Central memory CD8-positive, alpha-beta T cell (primary cell): ENCODE measurements around the gene USH2A.

Experiments used
- ATAC-seq: fragments of 150-1000 bp; cut with Tn5 transposase; replicated peaks from 2 replicates; pipeline ENCODE4 v1.10.0; 2022; ENCODE audit warnings: mild to moderate bottlenecking, moderate FRiP score, moderate number of reproducible peaks; ENCODE audit not compliant: poor library complexity, severe bottlenecking; ENCODE audit errors: extremely low read depth
- DNase-seq, 2 donors: peaks; one replicate each; pipeline ENCODE4 v3.0.0; 2021; ENCODE audit warnings: low spot score in 2 of 2
- H3K27ac Mint-ChIP-seq: one replicate; pipeline ENCODE4 v1.8.0; 2022; ENCODE audit warnings: low read depth, mild to moderate bottlenecking, moderate library complexity, mixed read lengths
- H3K27me3 Mint-ChIP-seq: one replicate; pipeline ENCODE4 v1.8.0; 2022; ENCODE audit warnings: mixed read lengths
- H3K36me3 Mint-ChIP-seq: one replicate; pipeline ENCODE4 v1.8.0; 2022; ENCODE audit warnings: mild to moderate bottlenecking, moderate library complexity, mixed read lengths; ENCODE audit not compliant: insufficient read depth
- H3K4me1 Mint-ChIP-seq: one replicate; pipeline ENCODE4 v1.8.0; 2022; ENCODE audit warnings: mixed read lengths
- H3K4me3 Mint-ChIP-seq: one replicate; pipeline ENCODE4 v1.8.0; 2022; ENCODE audit warnings: mild to moderate bottlenecking, moderate library complexity, mixed read lengths
- H3K9me3 Mint-ChIP-seq: one replicate; pipeline ENCODE4 v1.8.0; 2022; ENCODE audit warnings: mixed read lengths

USH2A gene

GRCh38 chr1:215600258-215600792 lies 822.9 kb downstream of the USH2A start:
- Mint-ChIP-seq H3K4me1 (no peaks in the 10 kb centered on the region), H3K27me3 (no peaks in the 10 kb centered on the region), H3K9me3 (peaks cover 7% of the 10 kb centered on the region), H3K27ac (no peak overlapping the region), H3K36me3 (no peaks in the 10 kb centered on the region), H3K4me3 (no peak overlapping the region)
- DNase-seq: no peak
- no peak for ATAC-seq

- DNase-seq (no peak), ATAC-seq (no peak)
- no peaks in the 10 kb centered on the region for H3K27me3 Mint-ChIP-seq
- no peaks in the 10 kb centered on the region for H3K4me1 Mint-ChIP-seq
- H3K36me3 Mint-ChIP-seq: no peaks in the 10 kb centered on the region
- no peak overlapping the region for H3K27ac Mint-ChIP-seq
- no peak overlapping the region for H3K4me3 Mint-ChIP-seq
- peaks cover 7% of the 10 kb centered on the region for H3K9me3 Mint-ChIP-seq
These were observed 823.7 kb downstream of the USH2A start for GRCh38 chr1:215599418-215600074.

GRCh38 chr1:215597961-215598360 lies 825.3 kb downstream of the USH2A start:
- ATAC-seq: no peak
- Mint-ChIP-seq H3K27ac (no peak overlapping the region), H3K36me3 (no peaks in the 10 kb centered on the region), H3K27me3 (no peaks in the 10 kb centered on the region), H3K4me1 (no peaks in the 10 kb centered on the region), H3K9me3 (peaks cover 7% of the 10 kb centered on the region), H3K4me3 (no peak overlapping the region)
- no peak for DNase-seq

GRCh38 chr1:215595231-215595630 lies 828.0 kb downstream of the USH2A start:
- H3K27ac Mint-ChIP-seq: no peak overlapping the region
- no peaks in the 10 kb centered on the region for H3K27me3 Mint-ChIP-seq
- H3K4me3 Mint-ChIP-seq: no peak overlapping the region
- ATAC-seq (no peak), DNase-seq (no peak)
- peaks cover 11% of the 10 kb centered on the region for H3K9me3 Mint-ChIP-seq
- no peaks in the 10 kb centered on the region for H3K36me3 Mint-ChIP-seq
- H3K4me1 Mint-ChIP-seq: no peaks in the 10 kb centered on the region

GRCh38 chr1:215594640-215595039 lies 828.6 kb downstream of the USH2A start:
- Mint-ChIP-seq H3K27me3 (no peaks in the 10 kb centered on the region), H3K27ac (no peak overlapping the region), H3K4me1 (no peaks in the 10 kb centered on the region), H3K9me3 (peaks cover 12% of the 10 kb centered on the region), H3K36me3 (peaks cover under 1% of the 10 kb centered on the region), H3K4me3 (no peak overlapping the region)
- DNase-seq (no peak), ATAC-seq (no peak)

- no peaks in the 10 kb centered on the region for H3K4me1 Mint-ChIP-seq
- ATAC-seq (no peak), DNase-seq (no peak)
- peaks cover 6% of the 10 kb centered on the region for H3K9me3 Mint-ChIP-seq
- no peaks in the 10 kb centered on the region for H3K27me3 Mint-ChIP-seq
- no peak overlapping the region for H3K4me3 Mint-ChIP-seq
- peaks cover 2% of the 10 kb centered on the region for H3K36me3 Mint-ChIP-seq
- no peak overlapping the region for H3K27ac Mint-ChIP-seq
These were observed 832.3 kb downstream of the USH2A start for GRCh38 chr1:215590779-215591491.

GRCh38 chr1:215589650-215590435 lies 833.4 kb downstream of the USH2A start:
- Mint-ChIP-seq H3K9me3 (peaks cover 9% of the 10 kb centered on the region), H3K4me1 (no peaks in the 10 kb centered on the region), H3K27ac (no peak overlapping the region), H3K4me3 (no peak overlapping the region), H3K36me3 (peaks cover 2% of the 10 kb centered on the region), H3K27me3 (no peaks in the 10 kb centered on the region)
- DNase-seq (no peak), ATAC-seq (no peak)

GRCh38 chr1:215584389-215584788 lies 838.9 kb downstream of the USH2A start:
- DNase-seq (no peak), ATAC-seq (no peak)
- Mint-ChIP-seq H3K36me3 (peaks cover 2% of the 10 kb centered on the region), H3K27ac (no peak overlapping the region), H3K4me1 (no peaks in the 10 kb centered on the region), H3K27me3 (no peaks in the 10 kb centered on the region), H3K9me3 (peaks cover 5% of the 10 kb centered on the region), H3K4me3 (no peak overlapping the region)

GRCh38 chr1:215583185-215583749 lies 840.0 kb downstream of the USH2A start:
- H3K4me1 Mint-ChIP-seq: no peaks in the 10 kb centered on the region
- DNase-seq (no peak), ATAC-seq (no peak)
- peaks cover 5% of the 10 kb centered on the region for H3K36me3 Mint-ChIP-seq
- no peak overlapping the region for H3K4me3 Mint-ChIP-seq
- no peaks in the 10 kb centered on the region for H3K27me3 Mint-ChIP-seq
- H3K27ac Mint-ChIP-seq: no peak overlapping the region
- peaks cover 5% of the 10 kb centered on the region for H3K9me3 Mint-ChIP-seq

GRCh38 chr1:215581896-215582295 lies 841.4 kb downstream of the USH2A start:
- H3K4me3 Mint-ChIP-seq: no peak overlapping the region
- ATAC-seq: no peak
- peaks cover 5% of the 10 kb centered on the region for H3K36me3 Mint-ChIP-seq
- H3K27ac Mint-ChIP-seq: no peak overlapping the region
- no peaks in the 10 kb centered on the region for H3K4me1 Mint-ChIP-seq
- peaks cover 5% of the 10 kb centered on the region for H3K9me3 Mint-ChIP-seq
- DNase-seq: no peak
- H3K27me3 Mint-ChIP-seq: no peaks in the 10 kb centered on the region
